Testis (tissue), 3 donors: ENCODE measurements around the gene CRACDL. TPM values are rescaled to one million over a fixed set of nuclear protein-coding genes. Genes with fewer than 3 reads are reported as not detected.
"Not testable (repeated sequence)": the region's sequence is repeated elsewhere in the genome, so short reads cannot be mapped to it uniquely, and the experiment has no call there.

Experiments
- DNase-seq: peaks from one replicate; pipeline ENCODE4 v3.0.0-alpha.2; 2019
- H3K27ac ChIP-seq, 2 donors: fragments of 200-600 bp; sonication (generic); one replicate each; pipeline ENCODE4 v1.5.1; 2019
- H3K27me3 ChIP-seq: fragments of 200-600 bp; sonication (generic); one replicate; pipeline ENCODE4 v1.5.1; 2019
- H3K36me3 ChIP-seq: fragments of 200-600 bp; sonication (generic); one replicate; pipeline ENCODE4 v1.5.1; 2017; ENCODE audit warnings: low read depth; ENCODE audit errors: missing control alignments
- H3K4me1 ChIP-seq: fragments of 200-600 bp; sonication (generic); one replicate; pipeline ENCODE4 v1.5.1; 2019
- H3K4me3 ChIP-seq, 2 donors: fragments of 200-600 bp; sonication (generic); one replicate each; pipeline ENCODE4 v1.5.1; 2017 to 2019
- H3K9me3 ChIP-seq: fragments of 200-600 bp; sonication (generic); one replicate; pipeline ENCODE4 v1.5.1; 2017
- POLR2A ChIP-seq: fragments of 450-650 bp; IDR thresholded peaks from one replicate; pipeline ENCODE4 v1.6.1; 2017; ENCODE audit warnings: antibody characterized with exemption, mild to moderate bottlenecking, moderate library complexity
- WGBS, 2 donors: methylation state at CpG; one replicate each; pipeline ENCODE4 v1.1.5; 2018; 5-methylcytosine and 5-hydroxymethylcytosine counted together
- intact Hi-C: fragments of 100-400 bp; cut with DNase I; formaldehyde crosslinking; loops from one replicate; pipeline ENCODE4 v1.15.1; 2023; ENCODE audit warnings: low total_unique reads
- polyA plus RNA-seq: library from polyadenylated mRNA; stranded (reverse); fragments of 350-450 nt; fragmentation: Illumina TruSeq; extraction: RNeasy Lipid Tissue Mini Kit (QIAGEN cat#74804); gene quantifications from one replicate; pipeline ENCODE4 v1.2.3, GENCODE V29; 2014; ENCODE audit warnings: low read depth, low replicate concordance; ENCODE audit not compliant: insufficient read depth
- total RNA-seq, 2 donors: library from RNA; depleted of rRNA; stranded (reverse); fragments of >200 nt; gene quantifications; one replicate each; pipeline ENCODE4 v1.2.3, GENCODE V29; 2016
- TF ChIP-seq, protein P1 (sequence below), 3 experiments: fragments of 450-650 bp in 2 of 3; fragments of 200-600 bp in 1 of 3; sonication (generic) in 1 of 3; IDR thresholded peaks; one replicate each; pipeline ENCODE4 v1.5.1; 2016 to 2019; ENCODE audit warnings: antibody characterized with exemption in 3 of 3, mild to moderate bottlenecking in 2 of 3, moderate library complexity in 1 of 3

Gene CRACDL
- total and polyA plus RNA-seq, 3 donors from 2014 or later = 8.4 to 30.4 (median 29.1) TPM

DNA sequence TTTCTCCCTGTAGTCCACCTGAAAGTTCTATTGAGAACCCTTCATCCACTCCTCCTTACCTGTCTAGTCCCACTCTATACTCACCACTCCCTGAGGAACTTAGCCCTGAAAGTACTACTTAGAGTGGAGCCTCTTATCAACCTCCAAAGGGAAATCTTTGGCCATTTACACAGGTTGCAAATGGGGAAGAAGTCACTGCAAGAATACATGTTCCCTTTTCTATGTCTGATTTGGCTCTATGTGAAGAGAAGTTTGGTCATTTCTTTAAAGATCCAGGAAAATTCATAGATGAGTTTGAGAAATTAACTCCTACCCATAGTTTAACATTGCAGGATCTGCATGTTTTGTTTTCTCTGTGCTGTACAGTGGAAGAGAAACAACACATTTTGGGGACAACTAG lies 182.2 kb downstream of the CRACDL start:
- intact Hi-C loops = no loop called here
- no peaks in the 10 kb centered on the region for H3K36me3 ChIP-seq
- no peak overlapping the region for H3K27ac ChIP-seq
- H3K27me3 ChIP-seq = no peaks in the 10 kb centered on the region
- H3K4me3 ChIP-seq = no peak overlapping the region
- peaks cover 10% of the 10 kb centered on the region for H3K4me1 ChIP-seq
- H3K9me3 ChIP-seq = no peaks in the 10 kb centered on the region
- TF ChIP-seq POLR2A = no peak
- TF ChIP-seq, protein P1, sequence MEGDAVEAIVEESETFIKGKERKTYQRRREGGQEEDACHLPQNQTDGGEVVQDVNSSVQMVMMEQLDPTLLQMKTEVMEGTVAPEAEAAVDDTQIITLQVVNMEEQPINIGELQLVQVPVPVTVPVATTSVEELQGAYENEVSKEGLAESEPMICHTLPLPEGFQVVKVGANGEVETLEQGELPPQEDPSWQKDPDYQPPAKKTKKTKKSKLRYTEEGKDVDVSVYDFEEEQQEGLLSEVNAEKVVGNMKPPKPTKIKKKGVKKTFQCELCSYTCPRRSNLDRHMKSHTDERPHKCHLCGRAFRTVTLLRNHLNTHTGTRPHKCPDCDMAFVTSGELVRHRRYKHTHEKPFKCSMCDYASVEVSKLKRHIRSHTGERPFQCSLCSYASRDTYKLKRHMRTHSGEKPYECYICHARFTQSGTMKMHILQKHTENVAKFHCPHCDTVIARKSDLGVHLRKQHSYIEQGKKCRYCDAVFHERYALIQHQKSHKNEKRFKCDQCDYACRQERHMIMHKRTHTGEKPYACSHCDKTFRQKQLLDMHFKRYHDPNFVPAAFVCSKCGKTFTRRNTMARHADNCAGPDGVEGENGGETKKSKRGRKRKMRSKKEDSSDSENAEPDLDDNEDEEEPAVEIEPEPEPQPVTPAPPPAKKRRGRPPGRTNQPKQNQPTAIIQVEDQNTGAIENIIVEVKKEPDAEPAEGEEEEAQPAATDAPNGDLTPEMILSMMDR (IDR thresholded peaks at IDR 0.05) = no peak
- DNase-seq = no peak

DNA sequence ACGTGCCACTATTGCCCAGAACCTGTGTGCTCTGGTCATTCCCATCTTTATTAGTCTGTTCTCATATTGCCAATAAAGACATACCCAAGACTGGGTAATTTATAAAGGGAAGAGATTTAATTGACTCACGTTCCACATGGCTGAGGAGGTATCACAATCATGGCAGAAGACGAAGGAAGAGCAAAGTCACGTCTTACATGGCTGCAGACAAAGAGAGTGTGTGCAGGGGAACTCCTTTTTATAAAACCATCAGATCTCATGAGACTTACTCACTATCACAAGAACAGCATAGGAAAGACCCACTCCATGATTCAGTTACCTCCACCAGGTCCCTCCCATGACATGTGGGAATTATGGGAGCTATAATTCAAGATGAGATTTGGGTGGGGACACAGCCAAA lies 183.3 kb downstream of the CRACDL start:
- 92 to 93% methylated on average over 4 of the region's 4 CpGs for WGBS, 2 donors
- DNase-seq, H3K9me3 ChIP-seq, H3K4me3 ChIP-seq, H3K27me3 ChIP-seq, H3K36me3 ChIP-seq, H3K27ac ChIP-seq, intact Hi-C loops, H3K4me1 ChIP-seq: not testable (repeated sequence)

DNA sequence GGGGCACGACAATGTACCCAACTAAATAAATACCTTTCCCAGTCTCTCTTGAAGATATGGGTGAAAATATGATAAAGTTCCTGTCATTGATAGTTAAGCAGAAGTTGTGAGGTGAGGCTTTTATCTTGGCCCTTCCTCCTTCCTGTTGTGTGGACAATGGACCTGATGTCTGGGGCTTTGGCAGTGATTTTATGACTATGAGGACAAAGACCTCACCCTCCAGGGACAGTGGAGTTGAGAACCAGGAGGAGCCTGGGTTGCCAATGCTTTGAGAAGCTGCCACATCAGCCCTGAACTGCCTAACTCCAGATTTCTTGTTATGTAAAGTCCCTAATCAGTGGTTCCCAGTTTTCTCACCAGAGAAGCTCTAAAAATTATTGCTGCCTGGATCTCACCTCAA lies 184.3 kb downstream of the CRACDL start:
- no peak for TF ChIP-seq POLR2A
- TF ChIP-seq, protein P1 (IDR thresholded peaks at IDR 0.05) = no peak
- H3K27ac ChIP-seq = no peak overlapping the region
- intact Hi-C loops = no loop called here
- no peaks in the 10 kb centered on the region for H3K27me3 ChIP-seq
- H3K9me3 ChIP-seq = no peaks in the 10 kb centered on the region
- H3K4me1 ChIP-seq = no peaks in the 10 kb centered on the region
- 85 to 92% methylated on average over 1 of the region's 1 CpG for WGBS, 2 donors
- H3K4me3 ChIP-seq = no peak overlapping the region
- DNase-seq = no peak
- H3K36me3 ChIP-seq = no peaks in the 10 kb centered on the region

DNA sequence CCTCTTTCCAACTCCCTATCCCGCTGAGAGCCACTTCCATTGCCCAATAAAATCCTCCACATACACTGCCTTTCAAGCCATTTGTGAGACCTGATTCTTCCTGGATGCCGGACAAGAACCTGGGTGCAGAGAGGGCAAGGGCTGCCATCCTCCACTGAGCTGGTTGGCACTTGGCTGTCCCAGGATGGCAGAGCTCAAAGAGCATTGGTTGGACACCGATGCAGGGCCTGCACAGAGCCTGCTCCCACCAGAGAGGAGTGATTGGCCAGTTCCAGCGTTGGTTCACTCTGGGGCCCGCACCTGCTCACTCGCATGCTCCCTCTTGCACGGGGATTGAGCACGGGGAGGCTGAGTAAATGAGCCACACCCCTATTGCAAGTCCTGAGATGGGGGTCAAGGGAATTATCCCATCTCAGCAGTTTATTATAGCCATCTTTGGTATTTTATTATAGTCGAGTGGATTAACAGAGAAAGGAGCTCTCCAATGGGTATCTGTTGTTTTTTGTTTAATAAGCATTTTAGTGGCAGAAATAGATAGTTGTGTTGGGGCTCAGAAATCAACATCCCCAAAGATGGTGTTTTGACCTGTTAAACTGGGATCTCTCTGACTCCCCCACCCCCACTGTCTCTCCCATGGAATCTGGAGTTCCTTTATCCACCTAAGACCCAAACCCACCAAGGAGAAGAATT lies 185.3 kb downstream of the CRACDL start:
- TF ChIP-seq, protein P1 (IDR thresholded peaks at IDR 0.05) = no peak
- Histone ChIP-seq H3K27me3 (no peaks in the 10 kb centered on the region), H3K4me3 (no peak overlapping the region), H3K27ac (no peak overlapping the region), H3K36me3 (no peaks in the 10 kb centered on the region), H3K9me3 (no peaks in the 10 kb centered on the region), H3K4me1 (no peaks in the 10 kb centered on the region)
- 91 to 95% methylated on average over 9 of the region's 9 CpGs for WGBS, 2 donors
- no peak for DNase-seq
- intact Hi-C loops = no loop called here

DNA sequence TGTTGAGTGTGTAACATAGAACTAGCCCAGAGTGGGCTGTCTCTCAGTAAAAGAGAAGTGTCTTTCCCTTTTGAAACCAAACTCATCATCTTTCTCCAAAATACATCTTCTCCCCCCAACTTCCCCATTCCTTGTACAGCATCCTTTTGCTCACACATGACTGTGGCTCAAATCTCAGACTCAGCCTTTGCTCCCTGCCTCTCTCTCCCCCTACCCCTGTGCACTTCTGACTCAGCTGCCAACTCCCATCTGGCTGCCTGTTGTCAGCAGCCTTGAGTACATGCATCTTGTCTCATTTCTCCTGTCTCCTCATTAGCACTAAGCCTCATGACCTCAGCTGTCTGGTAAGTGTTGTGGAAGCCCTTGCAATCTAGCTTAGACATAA lies 187.0 kb downstream of the CRACDL start:
- Histone ChIP-seq H3K36me3 (no peaks in the 10 kb centered on the region), H3K4me3 (no peak overlapping the region), H3K27me3 (no peaks in the 10 kb centered on the region), H3K4me1 (no peaks in the 10 kb centered on the region), H3K27ac (no peak overlapping the region), H3K9me3 (no peaks in the 10 kb centered on the region)
- DNase-seq = no peak
- intact Hi-C loops = no loop called here
- TF ChIP-seq POLR2A = no peak
- TF ChIP-seq, protein P1 (IDR thresholded peaks at IDR 0.05) = no peak
